HepG2 (cell line): ENCODE data around the gene NOL12. TPM values are rescaled to one million over a fixed set of nuclear protein-coding genes. Genes with fewer than 3 reads are reported as not detected.
A peak's percentile ranks its signal among the peaks of the same experiment; 100 is the strongest.

Experiments used
- AKNA ChIP-seq: sonication (generic); formaldehyde crosslinking; IDR thresholded peaks from 2 replicates; pipeline ENCODE4 v1.4.0; 2020; ENCODE audit warnings: missing genetic modification reagents, borderline replicate concordance
- ERF ChIP-seq: IDR thresholded peaks from 2 replicates; pipeline ENCODE4 v1.6.1; 2018; ENCODE audit warnings: missing biosample characterization, missing genetic modification reagents
- MEIS2 ChIP-seq: sonication (generic); formaldehyde crosslinking; IDR thresholded peaks from 2 replicates; pipeline ENCODE4 v1.9.0; 2021; ENCODE audit warnings: mild to moderate bottlenecking, missing genetic modification reagents
- NFRKB ChIP-seq: fragments of 450-650 bp; IDR thresholded peaks from 2 replicates; pipeline ENCODE4 v1.6.1; 2017
- REST ChIP-seq, 2 experiments: IDR thresholded peaks; 2 replicates each; pipeline ENCODE4 v1.6.1; 2011 to 2012; ENCODE audit warnings: low read length in 2 of 2, borderline replicate concordance in 1 of 2, low read depth in 1 of 2, mild to moderate bottlenecking in 1 of 2, moderate library complexity in 1 of 2
- ZFP62 ChIP-seq: sonication (generic); formaldehyde crosslinking; IDR thresholded peaks from 2 replicates; pipeline ENCODE4 v1.4.0; 2020; ENCODE audit warnings: missing genetic modification reagents
- ZNF251 ChIP-seq: sonication (generic); formaldehyde crosslinking; IDR thresholded peaks from 2 replicates; pipeline ENCODE4 v1.9.0; 2021; ENCODE audit warnings: mild to moderate bottlenecking, missing genetic modification reagents
- polyA plus RNA-seq, 8 experiments: library from polyadenylated mRNA; depleted of rRNA in 3 of 8; stranded (reverse) in 7 of 8; unstranded in 1 of 8; fragments of >200 nt; fragmentation: Illumina TruSeq in 4 of 8; extraction: Trizol in 4 of 8; gene quantifications; 2 replicates each; pipeline versions ENCODE4 v1.2.1 to v1.2.3, GENCODE V29; 2011 to 2016; ENCODE audit warnings: low read depth in 4 of 8, missing spikeins in 1 of 8, mixed read lengths in 1 of 8; ENCODE audit not compliant: insufficient read depth in 1 of 8
- total RNA-seq, 5 experiments: library from RNA; depleted of rRNA; stranded (reverse); fragments of >200 nt; fragmentation: Illumina TruSeq; extraction: Trizol; gene quantifications; 2 replicates each; pipeline ENCODE4 v1.2.3, GENCODE V29; 2016; ENCODE audit warnings: low read depth in 1 of 5
- TF ChIP-seq, protein P1 (sequence below): sonication (generic); formaldehyde crosslinking; IDR thresholded peaks from 2 replicates; pipeline ENCODE4 v1.4.0; 2020; ENCODE audit warnings: missing genetic modification reagents
- TF ChIP-seq, protein P2 (sequence below), 2 experiments: fragments of 450-650 bp in 1 of 2; sonication (generic) in 1 of 2; formaldehyde crosslinking; IDR thresholded peaks; 2 replicates each; pipeline versions ENCODE4 v1.5.0 to v1.8.0; 2020 to 2022; ENCODE audit warnings: mild to moderate bottlenecking in 1 of 2, missing genetic modification reagents in 1 of 2
- TF ChIP-seq, protein P3 (sequence below): sonication (generic); formaldehyde crosslinking; IDR thresholded peaks from 2 replicates; pipeline ENCODE4 v1.4.0; 2020; ENCODE audit warnings: missing genetic modification reagents, borderline replicate concordance

The NOL12 gene
- total and polyA plus RNA-seq, 2 of the 13 experiments (the other 11 are each of a cell fraction or from before 2014, with no cell fraction given): 14.3 to 31.4 TPM

DNA sequence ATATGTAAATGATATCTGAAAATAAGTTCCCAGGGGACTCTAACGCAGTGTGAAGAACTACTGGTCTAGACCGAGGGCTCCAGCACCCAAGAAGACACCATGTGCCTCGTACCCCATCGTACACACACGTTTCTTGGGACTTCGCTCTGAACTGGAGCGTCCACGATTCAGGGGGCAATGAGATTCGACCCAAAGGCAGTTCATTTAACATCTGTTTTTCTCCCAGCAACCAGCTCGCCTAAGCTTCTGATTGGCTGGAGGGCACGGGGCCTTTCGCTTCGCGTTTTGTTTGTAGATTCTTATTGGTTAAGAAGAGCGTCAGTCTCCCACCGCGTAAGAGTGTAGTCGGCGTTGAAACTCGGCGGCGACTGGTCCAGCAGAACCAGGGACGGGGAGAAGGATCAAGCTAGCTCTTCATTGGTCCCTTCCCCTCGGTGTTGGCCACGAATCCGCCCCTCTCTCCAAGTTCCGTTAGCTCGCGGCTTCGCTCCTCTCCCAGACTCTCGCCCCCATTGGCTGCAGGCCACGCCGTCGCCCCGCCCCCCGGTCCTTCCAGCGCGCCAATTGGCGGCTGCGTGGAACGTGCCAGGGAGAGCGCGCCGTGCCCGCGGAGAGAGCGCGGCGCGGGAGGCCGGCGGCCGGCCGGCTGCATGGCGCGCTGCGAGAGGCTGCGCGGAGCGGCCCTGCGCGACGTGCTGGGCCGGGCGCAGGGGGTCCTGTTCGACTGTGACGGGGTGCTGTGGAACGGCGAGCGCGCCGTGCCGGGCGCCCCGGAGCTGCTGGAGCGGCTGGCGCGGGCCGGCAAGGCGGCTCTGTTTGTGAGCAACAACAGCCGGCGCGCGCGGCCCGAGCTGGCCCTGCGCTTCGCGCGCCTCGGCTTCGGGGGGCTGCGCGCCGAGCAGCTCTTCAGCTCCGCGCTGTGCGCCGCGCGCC lies 27.7 kb upstream of the NOL12 start, which contains the start of gene PDXP (continued):
- TF ChIP-seq AKNA: no peak
- no peak for TF ChIP-seq ZNF251 (CRISPR knock-in tag)
- TF ChIP-seq, protein P1, sequence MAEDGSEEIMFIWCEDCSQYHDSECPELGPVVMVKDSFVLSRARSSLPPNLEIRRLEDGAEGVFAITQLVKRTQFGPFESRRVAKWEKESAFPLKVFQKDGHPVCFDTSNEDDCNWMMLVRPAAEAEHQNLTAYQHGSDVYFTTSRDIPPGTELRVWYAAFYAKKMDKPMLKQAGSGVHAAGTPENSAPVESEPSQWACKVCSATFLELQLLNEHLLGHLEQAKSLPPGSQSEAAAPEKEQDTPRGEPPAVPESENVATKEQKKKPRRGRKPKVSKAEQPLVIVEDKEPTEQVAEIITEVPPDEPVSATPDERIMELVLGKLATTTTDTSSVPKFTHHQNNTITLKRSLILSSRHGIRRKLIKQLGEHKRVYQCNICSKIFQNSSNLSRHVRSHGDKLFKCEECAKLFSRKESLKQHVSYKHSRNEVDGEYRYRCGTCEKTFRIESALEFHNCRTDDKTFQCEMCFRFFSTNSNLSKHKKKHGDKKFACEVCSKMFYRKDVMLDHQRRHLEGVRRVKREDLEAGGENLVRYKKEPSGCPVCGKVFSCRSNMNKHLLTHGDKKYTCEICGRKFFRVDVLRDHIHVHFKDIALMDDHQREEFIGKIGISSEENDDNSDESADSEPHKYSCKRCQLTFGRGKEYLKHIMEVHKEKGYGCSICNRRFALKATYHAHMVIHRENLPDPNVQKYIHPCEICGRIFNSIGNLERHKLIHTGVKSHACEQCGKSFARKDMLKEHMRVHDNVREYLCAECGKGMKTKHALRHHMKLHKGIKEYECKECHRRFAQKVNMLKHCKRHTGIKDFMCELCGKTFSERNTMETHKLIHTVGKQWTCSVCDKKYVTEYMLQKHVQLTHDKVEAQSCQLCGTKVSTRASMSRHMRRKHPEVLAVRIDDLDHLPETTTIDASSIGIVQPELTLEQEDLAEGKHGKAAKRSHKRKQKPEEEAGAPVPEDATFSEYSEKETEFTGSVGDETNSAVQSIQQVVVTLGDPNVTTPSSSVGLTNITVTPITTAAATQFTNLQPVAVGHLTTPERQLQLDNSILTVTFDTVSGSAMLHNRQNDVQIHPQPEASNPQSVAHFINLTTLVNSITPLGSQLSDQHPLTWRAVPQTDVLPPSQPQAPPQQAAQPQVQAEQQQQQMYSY: no peak
- TF ChIP-seq, protein P2, sequence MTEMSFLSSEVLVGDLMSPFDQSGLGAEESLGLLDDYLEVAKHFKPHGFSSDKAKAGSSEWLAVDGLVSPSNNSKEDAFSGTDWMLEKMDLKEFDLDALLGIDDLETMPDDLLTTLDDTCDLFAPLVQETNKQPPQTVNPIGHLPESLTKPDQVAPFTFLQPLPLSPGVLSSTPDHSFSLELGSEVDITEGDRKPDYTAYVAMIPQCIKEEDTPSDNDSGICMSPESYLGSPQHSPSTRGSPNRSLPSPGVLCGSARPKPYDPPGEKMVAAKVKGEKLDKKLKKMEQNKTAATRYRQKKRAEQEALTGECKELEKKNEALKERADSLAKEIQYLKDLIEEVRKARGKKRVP (CRISPR knock-in tag; IDR thresholded peaks at IDR 0.05): no peak
- TF ChIP-seq ZFP62: no peak
- TF ChIP-seq, protein P3, sequence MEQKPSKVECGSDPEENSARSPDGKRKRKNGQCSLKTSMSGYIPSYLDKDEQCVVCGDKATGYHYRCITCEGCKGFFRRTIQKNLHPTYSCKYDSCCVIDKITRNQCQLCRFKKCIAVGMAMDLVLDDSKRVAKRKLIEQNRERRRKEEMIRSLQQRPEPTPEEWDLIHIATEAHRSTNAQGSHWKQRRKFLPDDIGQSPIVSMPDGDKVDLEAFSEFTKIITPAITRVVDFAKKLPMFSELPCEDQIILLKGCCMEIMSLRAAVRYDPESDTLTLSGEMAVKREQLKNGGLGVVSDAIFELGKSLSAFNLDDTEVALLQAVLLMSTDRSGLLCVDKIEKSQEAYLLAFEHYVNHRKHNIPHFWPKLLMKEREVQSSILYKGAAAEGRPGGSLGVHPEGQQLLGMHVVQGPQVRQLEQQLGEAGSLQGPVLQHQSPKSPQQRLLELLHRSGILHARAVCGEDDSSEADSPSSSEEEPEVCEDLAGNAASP (CRISPR knock-in tag): no peak
- no peak for TF ChIP-seq NFRKB
- TF ChIP-seq ERF (CRISPR knock-in tag): peak; percentile 55; the same call in 1 of the 2 replicates
- peak; percentile 74; the same call in 1 of the 2 replicates for TF ChIP-seq MEIS2
- TF ChIP-seq REST (IDR thresholded peaks at IDR 0.05; ENCODE audit: borderline replicate concordance in 1 of 2, low read depth in 1 of 2, low read length in 2 of 2): no peak
